A549 (cell line): Measurements from ENCODE around the gene ACTA2. TPM values are rescaled to one million over a fixed set of nuclear protein-coding genes. Genes with fewer than 3 reads are reported as not detected.
"Not testable (repeated sequence)": the region's sequence is repeated elsewhere in the genome, so short reads cannot be mapped to it uniquely, and the experiment has no call there.

ENCODE experiments used
- ATAC-seq, 2 experiments: fragments of 200-7000 bp in 1 of 2; fragments of >200 bp in 1 of 2; cut with Nextera tagmentation in 1 of 2; cut with Tn5 transposase in 1 of 2; 3 replicates each; pipeline versions ENCODE4 v1.8.0 to v1.9.1; 2018 to 2020; ENCODE audit warnings: mild to moderate bottlenecking in 1 of 2, moderate library complexity in 1 of 2
- CTCF ChIA-PET: fragments of 300-600 bp; sonication (Branson Sonifier 250); formaldehyde crosslinking; extraction: SDS; loops from one replicate; lab custom pipeline; 2021; ENCODE audit warnings: antibody characterized with exemption, inconsistent platforms; lab: Yijun Ruan, JAX
- POLR2A ChIA-PET: fragments of 350-600 bp; formaldehyde crosslinking; extraction: SDS; loops from one replicate; lab custom pipeline; 2021; ENCODE audit warnings: antibody characterized with exemption, inconsistent platforms; lab: Yijun Ruan, JAX
- DNase-seq, 2 experiments: peaks; one replicate each; pipeline versions ENCODE4 v3.0.0 to v3.0.0-alpha.2; 2011 to 2016; ENCODE audit warnings: low read depth in 1 of 2, low spot score in 1 of 2
- FAIRE-seq: peaks from 2 replicates; lab custom pipeline; 2011; peaks lifted over from hg19 to GRCh38; lab: Jason Lieb, UNC
- H3K27ac ChIP-seq, 2 experiments: fragments of >200 bp; sonication (Bioruptor Twin); formaldehyde crosslinking; 3 replicates each; pipeline ENCODE4 v1.5.1; 2016 to 2017
- H3K4me1 ChIP-seq: fragments of >200 bp; sonication (Bioruptor Twin); formaldehyde crosslinking; 3 replicates; pipeline ENCODE4 v1.6.1; 2016
- H3K4me2 ChIP-seq: fragments of >200 bp; sonication (Bioruptor Twin); formaldehyde crosslinking; 3 replicates; pipeline ENCODE4 v1.6.1; 2016
- H3K4me3 ChIP-seq: fragments of >200 bp; sonication (Bioruptor Twin); formaldehyde crosslinking; 3 replicates; pipeline ENCODE4 v1.5.1; 2016
- H3K9me3 ChIP-seq: fragments of >200 bp; sonication (Bioruptor Twin); formaldehyde crosslinking; 3 replicates; pipeline ENCODE4 v1.6.1; 2016
- CBX2 ChIP-seq: fragments of 200-600 bp; sonication (generic); IDR thresholded peaks from 2 replicates; pipeline ENCODE4 v1.6.1; 2016; ENCODE audit warnings: low read depth, mild to moderate bottlenecking, borderline replicate concordance
- CBX8 ChIP-seq: fragments of 200-600 bp; sonication (generic); IDR thresholded peaks from 2 replicates; pipeline ENCODE4 v1.6.1; 2016
- CEBPB ChIP-seq, 2 experiments: fragments of >200 bp in 1 of 2; sonication (Bioruptor Twin) in 1 of 2; formaldehyde crosslinking in 1 of 2; IDR thresholded peaks; 2 replicates each; pipeline ENCODE4 v1.6.1; 2012 to 2016
- CHD2 ChIP-seq: fragments of 150-350 bp; IDR thresholded peaks from 2 replicates; pipeline ENCODE4 v1.6.1; 2014; ENCODE audit warnings: low read length; ENCODE audit not compliant: partially characterized antibody
- EP300 ChIP-seq, 2 experiments: fragments of >200 bp; sonication (Bioruptor Twin); formaldehyde crosslinking; IDR thresholded peaks; 2 replicates in 1 of 2; 3 replicates in 1 of 2; pipeline ENCODE4 v1.6.1; 2016 to 2017
- FOXS1 ChIP-seq: fragments of 250-450 bp; sonication (Bioruptor Pico); IDR thresholded peaks from 2 replicates; pipeline ENCODE4 v1.5.0; 2020; ENCODE audit warnings: mild to moderate bottlenecking, moderate library complexity
- GATA3 ChIP-seq: IDR thresholded peaks from 2 replicates; pipeline ENCODE4 v1.6.1; 2012; ENCODE audit warnings: borderline replicate concordance
- HOXB13 ChIP-seq: fragments of 250-450 bp; sonication (Bioruptor Pico); IDR thresholded peaks from 2 replicates; pipeline ENCODE4 v1.5.0; 2020; ENCODE audit warnings: low read depth, mild to moderate bottlenecking, moderate library complexity
- KDM1A ChIP-seq: fragments of 200-600 bp; sonication (generic); IDR thresholded peaks from 2 replicates; pipeline ENCODE4 v1.6.1; 2016; ENCODE audit warnings: low read depth, mild to moderate bottlenecking
- KDM5A ChIP-seq: fragments of 200-600 bp; sonication (generic); IDR thresholded peaks from 2 replicates; pipeline ENCODE4 v1.6.1; 2016; ENCODE audit warnings: antibody characterized with exemption, mild to moderate bottlenecking
- MAZ ChIP-seq: fragments of 150-350 bp; IDR thresholded peaks from 2 replicates; pipeline ENCODE4 v1.6.1; 2014; ENCODE audit warnings: antibody characterized with exemption, low read depth, low read length, borderline replicate concordance
- NFE2L2 ChIP-seq: fragments of 150-350 bp; conservative IDR thresholded peaks from 2 replicates; pipeline ENCODE4 v1.6.1; 2014; ENCODE audit warnings: low read length
- NPAS2 ChIP-seq: fragments of 250-450 bp; sonication (Bioruptor Pico); IDR thresholded peaks from 2 replicates; pipeline ENCODE4 v1.8.0; 2022; ENCODE audit warnings: mild to moderate bottlenecking, moderate library complexity, borderline replicate concordance
- NR3C1 ChIP-seq: fragments of >200 bp; sonication (Bioruptor Twin); formaldehyde crosslinking; IDR thresholded peaks from 3 replicates; pipeline ENCODE4 v1.6.1; 2017
- PHF8 ChIP-seq: fragments of 200-600 bp; sonication (generic); IDR thresholded peaks from 2 replicates; pipeline ENCODE4 v1.6.1; 2016; ENCODE audit warnings: low read depth, mild to moderate bottlenecking, antibody characterized with exemption, moderate library complexity, borderline replicate concordance
- POLR2A ChIP-seq: IDR thresholded peaks from 2 replicates; pipeline ENCODE4 v1.6.1; 2012; ENCODE audit warnings: mild to moderate bottlenecking, low read length
- RAD21 ChIP-seq, 2 experiments: fragments of >200 bp in 1 of 2; sonication (Bioruptor Twin) in 1 of 2; formaldehyde crosslinking in 1 of 2; IDR thresholded peaks in 1 of 2; conservative IDR thresholded peaks in 1 of 2; 2 replicates in 1 of 2; 3 replicates in 1 of 2; pipeline ENCODE4 v1.6.1; 2012 to 2018; ENCODE audit warnings: inconsistent platforms in 1 of 2
- RNF2 ChIP-seq: fragments of 200-600 bp; sonication (generic); IDR thresholded peaks from 2 replicates; pipeline ENCODE4 v1.6.1; 2016; ENCODE audit warnings: low read depth, mild to moderate bottlenecking, antibody characterized with exemption, moderate library complexity, borderline replicate concordance
- SMC3 ChIP-seq: fragments of >200 bp; sonication (Bioruptor Twin); formaldehyde crosslinking; IDR thresholded peaks from 3 replicates; pipeline ENCODE4 v1.6.1; 2018; ENCODE audit warnings: inconsistent platforms
- ZSCAN20 ChIP-seq: fragments of 250-450 bp; sonication (Bioruptor Pico); IDR thresholded peaks from 2 replicates; pipeline ENCODE4 v1.8.0; 2022; ENCODE audit warnings: mild to moderate bottlenecking, moderate library complexity
- WGBS: methylation state at CpG from one replicate; pipeline ENCODE4 v1.1.6; 2017; ENCODE audit errors: missing lambda C conversion rate; 5-methylcytosine and 5-hydroxymethylcytosine counted together
- polyA plus RNA-seq, 4 experiments: library from polyadenylated mRNA; depleted of rRNA in 3 of 4; stranded (reverse); fragments of >200 nt; fragmentation: RNase III in 1 of 4; extraction: RNeasy Plus Mini Kit Qiagen cat#74134 plus additional on column Dnase treatment in 1 of 4; gene quantifications; 2 replicates in 3 of 4; 3 replicates in 1 of 4; pipeline ENCODE4 v1.2.3, GENCODE V29; 2011 to 2017
- TF ChIP-seq, protein P1 (sequence below): fragments of >200 bp; sonication (Bioruptor Twin); formaldehyde crosslinking; IDR thresholded peaks from 2 replicates; pipeline ENCODE4 v1.6.1; 2016
- TF ChIP-seq, protein P2 (sequence below): fragments of 250-450 bp; sonication (Bioruptor Pico); IDR thresholded peaks from 2 replicates; pipeline ENCODE4 v1.5.0; 2020; ENCODE audit warnings: low read depth, mild to moderate bottlenecking, moderate library complexity
- TF ChIP-seq, protein P3 (sequence below): fragments of 250-450 bp; sonication (Bioruptor Pico); IDR thresholded peaks from 2 replicates; pipeline ENCODE4 v1.5.0; 2021; ENCODE audit warnings: mild to moderate bottlenecking, moderate library complexity, borderline replicate concordance
- TF ChIP-seq, protein P4 (sequence below): IDR thresholded peaks from 2 replicates; pipeline ENCODE4 v1.6.1; 2012
- TF ChIP-seq, protein P5 (sequence below): fragments of >200 bp; sonication (Bioruptor Twin); formaldehyde crosslinking; IDR thresholded peaks from 3 replicates; pipeline ENCODE4 v1.5.1; 2016

The ACTA2 gene
- polyA plus RNA-seq, 2 of the 4 experiments (the other 2 are of a cell fraction): 15.0 to 25.9 TPM

DNA sequence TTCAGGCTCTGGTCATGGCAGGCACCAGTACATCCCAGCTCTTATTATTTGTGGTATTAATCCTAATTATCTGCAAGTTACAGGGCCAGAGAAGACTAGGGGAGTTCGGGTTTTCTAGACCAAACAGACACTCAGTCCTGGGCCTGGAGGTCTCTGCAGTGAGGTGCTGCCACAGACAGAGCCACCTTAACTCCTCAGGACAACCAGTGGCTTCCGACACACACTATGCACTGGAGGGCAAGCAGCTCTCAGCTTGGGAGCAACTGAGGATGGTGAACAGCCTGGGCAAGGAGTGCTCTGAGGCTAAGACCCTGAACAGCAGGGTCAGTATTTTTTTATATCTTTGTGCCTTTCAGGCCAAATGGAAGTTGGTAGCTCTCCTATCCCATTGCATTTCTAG, 19.0 kb downstream of the ACTA2 start:
- CTCF ChIA-PET: interaction anchor here (0.7 to 9.3 kb wide), 48 partner anchors 9 to 512 kb away, joined by 3 to 397 read pairs (median 6); partner anchors contain the start of genes CH25H, FAS and STAMBPL1
- POLR2A ChIA-PET: interaction anchor here (1.4 to 1.8 kb wide), 3 partner anchors 52 to 97 kb away, joined by 3 to 8 read pairs (median 5); partner anchors contain the start of gene STAMBPL1
- Histone ChIP-seq H3K4me3 (no peak overlapping the region), H3K9me3 (no peaks in the 10 kb centered on the region), H3K27ac (no peak overlapping the region), H3K4me1 (peaks cover 8% of the 10 kb centered on the region), H3K4me2 (no peak overlapping the region)
- DNase-seq (no peak), ATAC-seq (no peak), FAIRE-seq (no peak)
- TF ChIP-seq, protein P1, sequence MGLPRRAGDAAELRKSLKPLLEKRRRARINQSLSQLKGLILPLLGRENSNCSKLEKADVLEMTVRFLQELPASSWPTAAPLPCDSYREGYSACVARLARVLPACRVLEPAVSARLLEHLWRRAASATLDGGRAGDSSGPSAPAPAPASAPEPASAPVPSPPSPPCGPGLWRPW: no peak
- no peak for TF ChIP-seq PHF8
- TF ChIP-seq ZSCAN20: no peak
- TF ChIP-seq CBX2: no peak
- TF ChIP-seq CBX8: no peak
- no peak for TF ChIP-seq NPAS2 (CRISPR knock-in tag)
- TF ChIP-seq MAZ: no peak
- no peak for TF ChIP-seq NR3C1
- 78% methylated on average over 2 of the region's 2 CpGs for whole genome bisulfite sequencing

DNA sequence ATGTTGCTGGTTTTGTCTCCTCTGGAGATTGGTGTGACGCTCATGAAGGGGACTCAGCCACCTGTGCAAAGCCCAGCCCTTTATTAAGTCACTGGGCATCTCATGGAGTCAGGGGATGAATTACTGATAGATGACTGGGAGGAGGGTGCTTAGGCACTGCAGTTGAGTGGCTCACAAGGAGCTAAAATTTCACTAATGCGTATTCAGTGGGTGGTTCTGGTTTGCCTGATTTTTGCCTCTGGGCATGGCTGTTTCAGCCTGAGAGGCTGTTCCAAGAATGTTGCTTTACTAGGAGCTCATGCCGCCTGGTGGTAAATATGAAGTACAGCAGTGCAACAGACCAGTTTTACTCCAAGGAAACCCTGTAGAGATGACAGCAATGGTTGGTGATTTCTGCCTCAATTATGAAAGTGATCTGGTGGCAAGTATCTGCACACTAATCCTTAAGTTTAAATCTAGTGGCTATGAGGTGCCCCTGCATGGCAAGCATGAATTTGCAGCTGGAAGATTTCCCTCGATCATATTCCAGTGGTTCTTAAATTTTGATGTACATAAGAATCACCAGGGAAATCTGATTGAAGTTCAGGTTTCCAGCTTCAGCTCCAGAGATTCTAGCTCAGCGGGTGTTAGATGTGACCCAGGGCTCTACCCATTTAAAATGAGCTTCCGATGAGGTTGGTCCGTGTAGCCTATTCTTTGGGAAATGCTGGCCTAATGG, 19.9 kb downstream of the ACTA2 start:
- POLR2A ChIA-PET: interaction anchor here (1.4 to 1.8 kb wide), 3 partner anchors 51 to 97 kb away, joined by 3 to 8 read pairs (median 5); partner anchors contain the start of gene STAMBPL1
- Histone ChIP-seq H3K9me3 (no peaks in the 10 kb centered on the region), H3K27ac (peak overlapping the region; percentile 12 to 24; a peak in 2 of 6 replicates)
- TF ChIP-seq KDM5A: no peak
- no peak for TF ChIP-seq HOXB13 (CRISPR knock-in tag)
- no peak for TF ChIP-seq KDM1A
- no peak for TF ChIP-seq EP300 (IDR thresholded peaks at IDR 0.05)
- TF ChIP-seq CHD2: no peak
- TF ChIP-seq CEBPB (IDR thresholded peaks at IDR 0.05): no peak
- no peak for TF ChIP-seq NFE2L2
- peak; percentile 87 to 88 for TF ChIP-seq RAD21 (conservative IDR thresholded peaks at IDR 0.05 in 1 of 2, IDR thresholded peaks at IDR 0.05 in 1 of 2)
- TF ChIP-seq GATA3: no peak
- TF ChIP-seq, protein P2, sequence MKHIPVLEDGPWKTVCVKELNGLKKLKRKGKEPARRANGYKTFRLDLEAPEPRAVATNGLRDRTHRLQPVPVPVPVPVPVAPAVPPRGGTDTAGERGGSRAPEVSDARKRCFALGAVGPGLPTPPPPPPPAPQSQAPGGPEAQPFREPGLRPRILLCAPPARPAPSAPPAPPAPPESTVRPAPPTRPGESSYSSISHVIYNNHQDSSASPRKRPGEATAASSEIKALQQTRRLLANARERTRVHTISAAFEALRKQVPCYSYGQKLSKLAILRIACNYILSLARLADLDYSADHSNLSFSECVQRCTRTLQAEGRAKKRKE (CRISPR knock-in tag): no peak
- no peak for TF ChIP-seq POLR2A
- TF ChIP-seq, protein P3, sequence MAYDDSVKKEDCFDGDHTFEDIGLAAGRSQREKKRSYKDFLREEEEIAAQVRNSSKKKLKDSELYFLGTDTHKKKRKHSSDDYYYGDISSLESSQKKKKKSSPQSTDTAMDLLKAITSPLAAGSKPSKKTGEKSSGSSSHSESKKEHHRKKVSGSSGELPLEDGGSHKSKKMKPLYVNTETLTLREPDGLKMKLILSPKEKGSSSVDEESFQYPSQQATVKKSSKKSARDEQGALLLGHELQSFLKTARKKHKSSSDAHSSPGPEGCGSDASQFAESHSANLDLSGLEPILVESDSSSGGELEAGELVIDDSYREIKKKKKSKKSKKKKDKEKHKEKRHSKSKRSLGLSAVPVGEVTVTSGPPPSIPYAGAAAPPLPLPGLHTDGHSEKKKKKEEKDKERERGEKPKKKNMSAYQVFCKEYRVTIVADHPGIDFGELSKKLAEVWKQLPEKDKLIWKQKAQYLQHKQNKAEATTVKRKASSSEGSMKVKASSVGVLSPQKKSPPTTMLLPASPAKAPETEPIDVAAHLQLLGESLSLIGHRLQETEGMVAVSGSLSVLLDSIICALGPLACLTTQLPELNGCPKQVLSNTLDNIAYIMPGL (CRISPR knock-in tag): no peak
- no peak for TF ChIP-seq RNF2
- TF ChIP-seq NPAS2 (CRISPR knock-in tag): no peak
- TF ChIP-seq, protein P1: no peak
- TF ChIP-seq, protein P4, sequence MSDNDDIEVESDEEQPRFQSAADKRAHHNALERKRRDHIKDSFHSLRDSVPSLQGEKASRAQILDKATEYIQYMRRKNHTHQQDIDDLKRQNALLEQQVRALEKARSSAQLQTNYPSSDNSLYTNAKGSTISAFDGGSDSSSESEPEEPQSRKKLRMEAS: 0 out of 2 replicates have a peak, but pooled peaks have one; percentile 28
- TF ChIP-seq SMC3: peak; percentile 96
- TF ChIP-seq, protein P5, sequence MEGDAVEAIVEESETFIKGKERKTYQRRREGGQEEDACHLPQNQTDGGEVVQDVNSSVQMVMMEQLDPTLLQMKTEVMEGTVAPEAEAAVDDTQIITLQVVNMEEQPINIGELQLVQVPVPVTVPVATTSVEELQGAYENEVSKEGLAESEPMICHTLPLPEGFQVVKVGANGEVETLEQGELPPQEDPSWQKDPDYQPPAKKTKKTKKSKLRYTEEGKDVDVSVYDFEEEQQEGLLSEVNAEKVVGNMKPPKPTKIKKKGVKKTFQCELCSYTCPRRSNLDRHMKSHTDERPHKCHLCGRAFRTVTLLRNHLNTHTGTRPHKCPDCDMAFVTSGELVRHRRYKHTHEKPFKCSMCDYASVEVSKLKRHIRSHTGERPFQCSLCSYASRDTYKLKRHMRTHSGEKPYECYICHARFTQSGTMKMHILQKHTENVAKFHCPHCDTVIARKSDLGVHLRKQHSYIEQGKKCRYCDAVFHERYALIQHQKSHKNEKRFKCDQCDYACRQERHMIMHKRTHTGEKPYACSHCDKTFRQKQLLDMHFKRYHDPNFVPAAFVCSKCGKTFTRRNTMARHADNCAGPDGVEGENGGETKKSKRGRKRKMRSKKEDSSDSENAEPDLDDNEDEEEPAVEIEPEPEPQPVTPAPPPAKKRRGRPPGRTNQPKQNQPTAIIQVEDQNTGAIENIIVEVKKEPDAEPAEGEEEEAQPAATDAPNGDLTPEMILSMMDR: peak; percentile 92
- no peak for TF ChIP-seq FOXS1 (CRISPR knock-in tag)
- TF ChIP-seq CBX8: no peak
- TF ChIP-seq, all 56 proteins: peak for 4
- CTCF ChIA-PET: interaction anchor here (0.6 to 9.3 kb wide), 62 partner anchors 9 to 511 kb away, joined by 3 to 397 read pairs (median 5); partner anchors contain the start of genes CH25H, FAS and STAMBPL1
- 49% methylated on average over 7 of the region's 7 CpGs for WGBS
- ATAC-seq (peak; percentile 83 to 89), DNase-seq (peak; percentile 54 to 76), FAIRE-seq (peak; percentile 39)
- H3K4me1 ChIP-seq: peaks cover 8% of the 10 kb centered on the region
- no peak overlapping the region for H3K4me3 ChIP-seq
- H3K4me2 ChIP-seq: peak overlapping the region; percentile 33; the same call in 2 of the 3 replicates

DNA sequence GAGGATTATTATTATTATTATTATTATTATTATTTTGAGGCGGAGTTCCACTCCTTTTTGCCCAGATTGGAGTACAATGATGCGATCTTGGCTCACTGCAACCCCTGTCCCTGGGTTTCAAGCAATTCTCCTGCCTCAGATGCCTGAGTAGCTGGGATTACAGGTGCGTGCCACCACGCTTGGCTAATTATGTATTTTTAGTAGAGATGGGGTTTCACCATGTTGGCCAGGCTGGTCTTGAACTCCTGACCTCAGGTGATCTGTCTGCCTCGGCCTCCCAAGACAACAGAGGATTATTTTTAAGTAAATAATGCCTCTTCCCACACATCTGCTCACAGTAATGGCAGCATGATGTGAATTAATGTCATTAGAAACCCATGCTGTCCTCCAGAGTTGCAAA, 20.5 kb downstream of the ACTA2 start:
- WGBS: 73% methylated on average over 5 of the region's 5 CpGs
- POLR2A ChIA-PET: interaction anchor here (1.4 to 1.8 kb wide), 3 partner anchors 51 to 96 kb away, joined by 3 to 8 read pairs (median 5); partner anchors contain the start of gene STAMBPL1

More for the DNA sequence above, 20.5 kb downstream of the ACTA2 start:
- not testable (repeated sequence) for H3K4me3 ChIP-seq, H3K9me3 ChIP-seq, FAIRE-seq, ATAC-seq, DNase-seq, H3K4me1 ChIP-seq
- Histone ChIP-seq H3K4me2 (0 out of 3 replicates have a peak overlapping the region, but pooled peaks have one; percentile 33), H3K27ac (peak overlapping the region; percentile 12 to 24; a peak in 2 of 6 replicates)
- CTCF ChIA-PET: interaction anchor here (0.6 to 9.3 kb wide), 52 partner anchors 8 to 650 kb away, joined by 3 to 397 read pairs (median 6); partner anchors contain the start of genes CH25H, FAS and STAMBPL1
